Activated CD4-positive, alpha-beta T cell treated with anti-CD3 and anti-CD28 coated beads, Interleukin-2, amount 10 ng/mL, durations not matched to agents 24 days and 14 days (primary cell): ENCODE measurements around the gene SERPINB8. TPM values are rescaled to one million over a fixed set of nuclear protein-coding genes. Genes with fewer than 3 reads are reported as not detected.

Experiments
- total RNA-seq: library from RNA; stranded (reverse); gene quantifications from 2 replicates; pipeline ENCODE4 v1.2.3, GENCODE V29; 2022

The SERPINB8 gene
- total RNA-seq, 1 donor from 2014 or later = 22.0 TPM

Other genes starting within 250 kb of the SERPINB8 start
- not detected in 2 replicates for gene SERPINB7, start 194.7 kb upstream of the SERPINB8 start, total RNA-seq
- gene SERPINB2, start 82.4 kb upstream of the SERPINB8 start, total RNA-seq = not detected in 2 replicates
- gene SERPINB10, start 62.1 kb upstream of the SERPINB8 start, total RNA-seq = not detected in 2 replicates
- gene HMSD, start 20.8 kb upstream of the SERPINB8 start, total RNA-seq = 16.8 and 25.0 TPM in 2 replicates
- not detected in 2 replicates for gene LINC00305, start 179.0 kb downstream of the SERPINB8 start, total RNA-seq